Left cardiac atrium (tissue), 4 donors: ENCODE data around the gene GAGE12C. TPM values are rescaled to one million over a fixed set of nuclear protein-coding genes. Genes with fewer than 3 reads are reported as not detected.
"Not testable (repeated sequence)": the region's sequence is repeated elsewhere in the genome, so short reads cannot be mapped to it uniquely, and the experiment has no call there.

Source experiments
- ATAC-seq, 2 donors: fragments of 200-7000 bp; cut with Tn5 transposase; one replicate each; pipeline ENCODE4 v1.9.1; 2020; ENCODE audit warnings: mild to moderate bottlenecking in 2 of 2, moderate library complexity in 2 of 2
- DNase-seq: peaks from one replicate; pipeline ENCODE4 v3.0.0-alpha.2; 2020
- intact Hi-C, 2 donors: fragments of 100-400 bp; cut with DNase I; formaldehyde crosslinking; loops; one replicate each; pipeline versions ENCODE4 v1.14.1 to v1.15.1; 2022 to 2023
- long read RNA-seq: library from polyadenylated mRNA; unstranded; transcript quantifications from one replicate; pipeline ENCODE4 v2.0.0, GENCODE V29; 2021
- total RNA-seq, 2 donors: library from RNA; stranded (reverse); fragmentation: NEBNext Ultra II Directional; extraction: Animal tissue kit (Norgen Biotek cat#: 25700); gene quantifications; one replicate each; pipeline ENCODE4 v1.2.1, GENCODE V29; 2021
- donor health status: DM: no; HTN: yes; CAD: no.
- donor health status: DM: no; HTN: yes; CAD: no; lungs with severe emphysema.
- donor health status: DM: yes; HTN: yes; CAD: no.
- donor health status: Dilated cardiomyopathy.

The GAGE12C gene
- not detected for total RNA-seq
- long read RNA-seq: 0 reads

GRCh38 chrX:49531877-49532276, at the start of gene GAGE12C:
Gene GAGE12C (plus strand): TSS chrX:49532177. CDS start chrX:49533332, 1,155 bp downstream.
- intact Hi-C loops, ATAC-seq, DNase-seq: not testable (repeated sequence)

- DNase-seq, ATAC-seq, intact Hi-C loops: not testable (repeated sequence)
Measured at GRCh38 chrX:49541433-49541832, 9.5 kb downstream of the GAGE12C start, which contains the start of gene GAGE12D. Gene GAGE12D (plus strand): TSS chrX:49541733. CDS start chrX:49542888, 1,155 bp downstream.

- DNase-seq, ATAC-seq, intact Hi-C loops: not testable (repeated sequence)
Measured at GRCh38 chrX:49550989-49551388, 19.0 kb downstream of the GAGE12C start, which contains the start of gene GAGE12E. Gene GAGE12E (plus strand): TSS chrX:49551289. CDS start chrX:49552444, 1,155 bp downstream.

GRCh38 chrX:49560542-49560941, 28.6 kb downstream of the GAGE12C start, which contains the start of gene GAGE12F:
Gene GAGE12F (plus strand): TSS chrX:49560842. CDS start chrX:49561997, 1,155 bp downstream.
- intact Hi-C loops, ATAC-seq, DNase-seq: not testable (repeated sequence)

GRCh38 chrX:49568728-49569127, 36.8 kb downstream of the GAGE12C start:
- intact Hi-C loops, ATAC-seq, DNase-seq: not testable (repeated sequence)

- intact Hi-C loops, ATAC-seq, DNase-seq: not testable (repeated sequence)
Measured at GRCh38 chrX:49569152-49569551, 37.2 kb downstream of the GAGE12C start.

GRCh38 chrX:49570100-49570499, 38.1 kb downstream of the GAGE12C start, which contains the start of gene GAGE12G:
Gene GAGE12G (plus strand): TSS chrX:49570400. CDS start chrX:49571555, 1,155 bp downstream.
- ATAC-seq, DNase-seq, intact Hi-C loops: not testable (repeated sequence)

GRCh38 chrX:49579649-49580048, 47.7 kb downstream of the GAGE12C start, which contains the start of gene GAGE12H:
Gene GAGE12H (plus strand): TSS chrX:49579949. CDS start chrX:49581104, 1,155 bp downstream.
- DNase-seq, intact Hi-C loops, ATAC-seq: not testable (repeated sequence)

Other genes with a start within 250 kb of the GAGE12C start
- not detected for gene GAGE10, start 228.5 kb upstream of the GAGE12C start, total RNA-seq
- gene GAGE12J, start 210.1 kb upstream of the GAGE12C start, total RNA-seq: not detected
- gene GAGE13, start 200.6 kb upstream of the GAGE12C start, total RNA-seq: not detected
- gene GAGE12D, start 9.6 kb downstream of the GAGE12C start, total RNA-seq: not detected
- gene GAGE12E, start 19.1 kb downstream of the GAGE12C start, total RNA-seq: not detected
- not detected for gene GAGE12F, start 28.7 kb downstream of the GAGE12C start, total RNA-seq
- not detected for gene GAGE12G, start 38.2 kb downstream of the GAGE12C start, total RNA-seq
- gene GAGE12H, start 47.8 kb downstream of the GAGE12C start, total RNA-seq: not detected
- not detected for gene GAGE2A, start 57.3 kb downstream of the GAGE12C start, total RNA-seq
- not detected for gene GAGE1, start 66.8 kb downstream of the GAGE12C start, total RNA-seq
- not detected for gene PAGE1, start 163.8 kb downstream of the GAGE12C start, total RNA-seq